ENCODE data around the gene SP110.
"Not testable (repeated sequence)": the region's sequence is repeated elsewhere in the genome, so short reads cannot be mapped to it uniquely, and the experiment has no call there.

Gene SP110

GRCh38 chr2:230224458-230224857, 4.7 kb upstream of the SP110 start:
- DNase-seq (ENCODE audit: low spot score) = no peak

- DNase-seq (ENCODE audit: low spot score) = not testable (repeated sequence)
These were observed 3.0 kb upstream of the SP110 start for GRCh38 chr2:230222829-230223228.

GRCh38 chr2:230221493-230221892, 1.7 kb upstream of the SP110 start:
- no peak for DNase-seq (ENCODE audit: low spot score)

GRCh38 chr2:230220347-230220969, 674 bp upstream of the SP110 start:
- no peak for DNase-seq (ENCODE audit: low spot score)

- DNase-seq (ENCODE audit: low spot score) = no peak
These were observed 1.4 kb downstream of the SP110 start for GRCh38 chr2:230218421-230218820.

GRCh38 chr2:230217424-230217823, 2.4 kb downstream of the SP110 start:
- DNase-seq (ENCODE audit: low spot score) = no peak

GRCh38 chr2:230216489-230216888, 3.3 kb downstream of the SP110 start:
- DNase-seq (ENCODE audit: low spot score) = no peak

- DNase-seq (ENCODE audit: low spot score) = no peak
These were observed 10.2 kb downstream of the SP110 start for GRCh38 chr2:230209422-230210051.

- DNase-seq (ENCODE audit: low spot score) = no peak
These were observed 11.2 kb downstream of the SP110 start for GRCh38 chr2:230208576-230208975.

- no peak for DNase-seq (ENCODE audit: low spot score)
These were observed 14.1 kb downstream of the SP110 start for GRCh38 chr2:230205721-230206120.

GRCh38 chr2:230205034-230205433, 14.8 kb downstream of the SP110 start:
- DNase-seq (ENCODE audit: low spot score) = no peak

GRCh38 chr2:230203110-230203676, 16.6 kb downstream of the SP110 start:
- DNase-seq (ENCODE audit: low spot score) = no peak

- no peak for DNase-seq (ENCODE audit: low spot score)
These were observed 17.2 kb downstream of the SP110 start for GRCh38 chr2:230202430-230203109.

- DNase-seq (ENCODE audit: low spot score) = no peak
These were observed 34.8 kb downstream of the SP110 start for GRCh38 chr2:230184727-230185578.

GRCh38 chr2:230181195-230181594, 38.6 kb downstream of the SP110 start:
- DNase-seq (ENCODE audit: low spot score) = no peak

- DNase-seq (ENCODE audit: low spot score) = no peak
These were observed 39.9 kb downstream of the SP110 start for GRCh38 chr2:230179907-230180306.

- DNase-seq (ENCODE audit: low spot score) = no peak
These were observed 41.0 kb downstream of the SP110 start for GRCh38 chr2:230178546-230179485.

GRCh38 chr2:230176996-230177395, 42.8 kb downstream of the SP110 start:
- no peak for DNase-seq (ENCODE audit: low spot score)

- DNase-seq (ENCODE audit: low spot score) = no peak
These were observed 45.3 kb downstream of the SP110 start for GRCh38 chr2:230174466-230174865.

- no peak for DNase-seq (ENCODE audit: low spot score)
These were observed 46.9 kb downstream of the SP110 start for GRCh38 chr2:230172852-230173251.

GRCh38 chr2:230172156-230172555, 47.6 kb downstream of the SP110 start:
- DNase-seq (ENCODE audit: low spot score) = no peak
